Measurements from ENCODE around the gene FYTTD1. TPM values are rescaled to one million over a fixed set of nuclear protein-coding genes. Genes with fewer than 3 reads are reported as not detected.
A peak's percentile ranks its signal among the peaks of the same experiment; 100 is the strongest.

FYTTD1 gene
- total RNA-seq, 1 experiment from 2014 or later: 23.7 TPM

DNA sequence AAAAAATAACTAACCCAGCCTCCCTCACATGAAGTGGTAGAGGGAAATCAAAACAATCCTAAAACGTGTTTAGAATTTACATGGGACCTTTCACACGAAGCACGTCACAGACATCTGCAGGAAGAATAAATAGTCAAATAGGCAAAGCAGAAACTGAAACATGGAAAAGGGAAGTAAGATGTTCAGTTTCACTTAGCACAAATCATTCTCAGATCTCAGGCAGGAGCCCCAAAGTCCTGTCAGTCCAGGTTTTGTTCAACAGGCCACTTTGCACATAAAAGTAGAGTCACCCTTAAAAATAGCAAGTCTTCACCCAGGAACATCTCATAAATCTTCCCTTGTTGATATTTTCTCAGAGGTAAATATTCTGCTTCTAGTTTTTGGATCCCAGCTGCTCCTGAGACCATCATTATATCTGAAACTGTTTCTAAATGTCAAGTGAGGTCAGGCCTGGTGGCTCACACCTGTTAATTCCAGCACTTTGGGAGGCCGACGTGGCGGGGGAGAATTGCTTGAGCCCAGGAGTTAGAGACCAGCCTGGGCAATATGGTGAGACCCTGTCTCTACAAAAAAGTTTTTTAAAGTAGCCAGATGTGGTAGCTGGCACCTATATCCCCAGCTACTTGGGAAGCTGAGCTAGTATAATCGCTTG, 14.9 kb upstream of the FYTTD1 start:
- DNase-seq (ENCODE audit: low spot score) (no peak), ATAC-seq (no peak)
- ChIA-PET POLR2A (no interaction called here), CTCF (no interaction called here)
- H3K9me3 Mint-ChIP-seq: peaks cover 3% of the 10 kb centered on the region; the same call in 1 of the 2 replicates
- peaks cover 4% of the 10 kb centered on the region; the same call in 1 of the 2 replicates for H3K36me3 Mint-ChIP-seq
- TF ChIP-seq ETV6 (CRISPR knock-in tag; IDR thresholded peaks at IDR 0.05) (no peak), PRRX2 (CRISPR knock-in tag; IDR thresholded peaks at IDR 0.05) (no peak), ZNF671 (CRISPR knock-in tag; IDR thresholded peaks at IDR 0.05) (no peak)
- TF ChIP-seq, protein P1, sequence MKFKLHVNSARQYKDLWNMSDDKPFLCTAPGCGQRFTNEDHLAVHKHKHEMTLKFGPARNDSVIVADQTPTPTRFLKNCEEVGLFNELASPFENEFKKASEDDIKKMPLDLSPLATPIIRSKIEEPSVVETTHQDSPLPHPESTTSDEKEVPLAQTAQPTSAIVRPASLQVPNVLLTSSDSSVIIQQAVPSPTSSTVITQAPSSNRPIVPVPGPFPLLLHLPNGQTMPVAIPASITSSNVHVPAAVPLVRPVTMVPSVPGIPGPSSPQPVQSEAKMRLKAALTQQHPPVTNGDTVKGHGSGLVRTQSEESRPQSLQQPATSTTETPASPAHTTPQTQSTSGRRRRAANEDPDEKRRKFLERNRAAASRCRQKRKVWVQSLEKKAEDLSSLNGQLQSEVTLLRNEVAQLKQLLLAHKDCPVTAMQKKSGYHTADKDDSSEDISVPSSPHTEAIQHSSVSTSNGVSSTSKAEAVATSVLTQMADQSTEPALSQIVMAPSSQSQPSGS (CRISPR knock-in tag; IDR thresholded peaks at IDR 0.05; ENCODE audit: borderline replicate concordance, low read depth): no peak
- 0 out of 2 replicates have a peak overlapping the region, but pooled peaks have one; percentile 47 for H3K27ac Mint-ChIP-seq
- H3K4me1 Mint-ChIP-seq: peaks cover 27% of the 10 kb centered on the region
- no peaks in the 10 kb centered on the region for H3K27me3 Mint-ChIP-seq (ENCODE audit: low read depth)
- H3K4me3 Mint-ChIP-seq: peak overlapping the region; percentile 35; the same call in 1 of the 2 replicates

- CTCF ChIA-PET: interaction anchor here (0.6 kb wide), 1 partner anchor 14 kb away, joined by 3 read pairs; no protein-coding TSS in a partner anchor
These were observed 13.6 kb upstream of the FYTTD1 start for GRCh38 chr3:197736010-197736490.

DNA sequence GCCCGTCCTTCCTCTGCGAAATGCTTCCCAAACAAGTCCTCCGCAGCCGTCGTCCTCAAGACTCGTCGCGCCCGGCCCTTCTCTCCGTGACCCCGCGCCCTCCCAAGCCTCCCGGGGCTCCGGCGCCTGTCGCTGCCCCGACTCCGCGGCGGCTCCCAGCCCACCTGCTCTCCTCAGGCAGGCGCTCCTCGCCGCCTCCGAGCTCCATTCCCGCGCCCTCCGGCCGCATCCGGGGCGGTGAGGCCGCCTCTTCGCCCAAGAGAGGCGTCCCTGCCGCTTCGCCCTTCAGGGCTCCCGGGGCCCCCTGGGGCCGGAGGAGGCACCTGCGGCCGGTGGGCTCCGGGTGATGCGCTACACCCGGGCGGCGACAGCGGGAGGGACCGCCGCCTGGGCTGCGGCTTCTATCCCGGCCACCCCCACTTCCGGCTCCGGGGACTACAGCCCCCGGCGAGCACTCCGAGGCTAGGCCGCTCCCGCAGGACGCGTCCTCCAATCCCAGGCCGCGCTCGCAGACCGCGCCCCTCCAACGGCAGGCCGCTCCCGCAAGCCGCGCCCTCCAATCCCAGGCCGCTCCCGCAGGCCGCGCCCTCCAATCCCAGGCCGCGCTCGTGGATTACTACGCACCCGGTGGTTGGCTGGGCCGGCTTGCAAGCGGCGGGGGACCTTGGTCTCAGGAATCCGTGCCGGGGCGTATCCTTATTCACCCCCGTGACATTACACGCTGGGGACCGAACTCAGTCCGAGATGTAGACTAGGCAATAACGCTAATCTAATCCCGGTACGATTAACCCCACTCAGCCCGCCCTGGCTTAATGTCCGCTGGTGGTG, 13.0 kb upstream of the FYTTD1 start, which contains the start of gene RUBCN:
TSS of gene RUBCN (minus strand) at position 414 of the 828 bp plus-strand sequence. CDS start at position 229, 185 bp downstream.
- ChIA-PET CTCF (interaction anchor here (0.6 kb wide), 1 partner anchor 13 kb away, joined by 3 read pairs; no protein-coding TSS in a partner anchor), POLR2A (interaction anchor here (0.7 kb wide), 2 partner anchors 11 to 142 kb away, joined by 3 read pairs; no protein-coding TSS in a partner anchor)
- Mint-ChIP-seq H3K4me3 (peak within 1 kb of the TSS; percentile 95), H3K4me1 (peaks cover 22% of the 10 kb centered on the region), H3K27me3 (ENCODE audit: low read depth) (no peaks in the 10 kb centered on the region), H3K36me3 (peaks cover 4% of the 10 kb centered on the region; the same call in 1 of the 2 replicates), H3K9me3 (peaks cover 3% of the 10 kb centered on the region; the same call in 1 of the 2 replicates), H3K27ac (peak within 1 kb of the TSS; percentile 80)
- ATAC-seq: peak; percentile 99
- DNase-seq (ENCODE audit: low spot score): peak; percentile 97
- no peak for TF ChIP-seq TEAD4 (CRISPR knock-in tag; IDR thresholded peaks at IDR 0.05)
- no peak for TF ChIP-seq MXD4 (CRISPR knock-in tag; IDR thresholded peaks at IDR 0.05; ENCODE audit: borderline replicate concordance)
- TF ChIP-seq ETV6 (CRISPR knock-in tag; IDR thresholded peaks at IDR 0.05): peak; percentile 52; the same call in 1 of the 2 replicates
- TF ChIP-seq ZNF532 (CRISPR knock-in tag; IDR thresholded peaks at IDR 0.05; ENCODE audit: borderline replicate concordance): no peak
- peak; percentile 69 for TF ChIP-seq NFYB (CRISPR knock-in tag; conservative IDR thresholded peaks at IDR 0.05; ENCODE audit: low read depth)
- TF ChIP-seq ZNF317 (CRISPR knock-in tag; IDR thresholded peaks at IDR 0.05; ENCODE audit: borderline replicate concordance, low read depth): no peak
- TF ChIP-seq ZNF232 (CRISPR knock-in tag; IDR thresholded peaks at IDR 0.05): no peak
- no peak for TF ChIP-seq ZBTB21 (CRISPR knock-in tag; IDR thresholded peaks at IDR 0.05; ENCODE audit: borderline replicate concordance)
- TF ChIP-seq ATF3 (CRISPR knock-in tag; conservative IDR thresholded peaks at IDR 0.05): no peak
- no peak for TF ChIP-seq ESRRA (CRISPR knock-in tag; IDR thresholded peaks at IDR 0.05; ENCODE audit: borderline replicate concordance)
- no peak for TF ChIP-seq JAZF1 (CRISPR knock-in tag; IDR thresholded peaks at IDR 0.05)
- TF ChIP-seq, protein P2, sequence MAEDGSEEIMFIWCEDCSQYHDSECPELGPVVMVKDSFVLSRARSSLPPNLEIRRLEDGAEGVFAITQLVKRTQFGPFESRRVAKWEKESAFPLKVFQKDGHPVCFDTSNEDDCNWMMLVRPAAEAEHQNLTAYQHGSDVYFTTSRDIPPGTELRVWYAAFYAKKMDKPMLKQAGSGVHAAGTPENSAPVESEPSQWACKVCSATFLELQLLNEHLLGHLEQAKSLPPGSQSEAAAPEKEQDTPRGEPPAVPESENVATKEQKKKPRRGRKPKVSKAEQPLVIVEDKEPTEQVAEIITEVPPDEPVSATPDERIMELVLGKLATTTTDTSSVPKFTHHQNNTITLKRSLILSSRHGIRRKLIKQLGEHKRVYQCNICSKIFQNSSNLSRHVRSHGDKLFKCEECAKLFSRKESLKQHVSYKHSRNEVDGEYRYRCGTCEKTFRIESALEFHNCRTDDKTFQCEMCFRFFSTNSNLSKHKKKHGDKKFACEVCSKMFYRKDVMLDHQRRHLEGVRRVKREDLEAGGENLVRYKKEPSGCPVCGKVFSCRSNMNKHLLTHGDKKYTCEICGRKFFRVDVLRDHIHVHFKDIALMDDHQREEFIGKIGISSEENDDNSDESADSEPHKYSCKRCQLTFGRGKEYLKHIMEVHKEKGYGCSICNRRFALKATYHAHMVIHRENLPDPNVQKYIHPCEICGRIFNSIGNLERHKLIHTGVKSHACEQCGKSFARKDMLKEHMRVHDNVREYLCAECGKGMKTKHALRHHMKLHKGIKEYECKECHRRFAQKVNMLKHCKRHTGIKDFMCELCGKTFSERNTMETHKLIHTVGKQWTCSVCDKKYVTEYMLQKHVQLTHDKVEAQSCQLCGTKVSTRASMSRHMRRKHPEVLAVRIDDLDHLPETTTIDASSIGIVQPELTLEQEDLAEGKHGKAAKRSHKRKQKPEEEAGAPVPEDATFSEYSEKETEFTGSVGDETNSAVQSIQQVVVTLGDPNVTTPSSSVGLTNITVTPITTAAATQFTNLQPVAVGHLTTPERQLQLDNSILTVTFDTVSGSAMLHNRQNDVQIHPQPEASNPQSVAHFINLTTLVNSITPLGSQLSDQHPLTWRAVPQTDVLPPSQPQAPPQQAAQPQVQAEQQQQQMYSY (CRISPR knock-in tag; IDR thresholded peaks at IDR 0.05): no peak
- TF ChIP-seq TCF7 (CRISPR knock-in tag; IDR thresholded peaks at IDR 0.05; ENCODE audit: low read depth): no peak
- no peak for TF ChIP-seq TP53 (CRISPR knock-in tag; IDR thresholded peaks at IDR 0.05)
- TF ChIP-seq EMX1 (CRISPR knock-in tag; IDR thresholded peaks at IDR 0.05): no peak

More at GRCh38 chr3:197736010-197736490, 13.6 kb upstream of the FYTTD1 start:
- H3K27ac Mint-ChIP-seq: 0 out of 2 replicates have a peak overlapping the region, but pooled peaks have one; percentile 15
- H3K4me3 Mint-ChIP-seq: peak overlapping the region; percentile 95
- H3K9me3 Mint-ChIP-seq: peaks cover 3% of the 10 kb centered on the region; the same call in 1 of the 2 replicates
- no peak for DNase-seq (ENCODE audit: low spot score)
- no peaks in the 10 kb centered on the region for H3K27me3 Mint-ChIP-seq (ENCODE audit: low read depth)
- peaks cover 23% of the 10 kb centered on the region for H3K4me1 Mint-ChIP-seq
- POLR2A ChIA-PET: interaction anchor here (0.7 kb wide), 2 partner anchors 10 to 142 kb away, joined by 3 read pairs; no protein-coding TSS in a partner anchor
- ATAC-seq: no peak
- H3K36me3 Mint-ChIP-seq: peaks cover 4% of the 10 kb centered on the region; the same call in 1 of the 2 replicates
- 0 out of 2 replicates have a peak, but pooled peaks have one; percentile 17 for TF ChIP-seq NFE2L1 (CRISPR knock-in tag; IDR thresholded peaks at IDR 0.05)
- no peak for TF ChIP-seq IRF2 (CRISPR knock-in tag; IDR thresholded peaks at IDR 0.05; ENCODE audit: borderline replicate concordance, low read depth)
- TF ChIP-seq ETV6 (CRISPR knock-in tag; IDR thresholded peaks at IDR 0.05): no peak
- TF ChIP-seq TEAD4 (CRISPR knock-in tag; IDR thresholded peaks at IDR 0.05): no peak
- TF ChIP-seq RORB (CRISPR knock-in tag; IDR thresholded peaks at IDR 0.05): no peak
